Measurements from ENCODE around the gene SPDYC. TPM values are rescaled to one million over a fixed set of nuclear protein-coding genes. Genes with fewer than 3 reads are reported as not detected.
A peak's percentile ranks its signal among the peaks of the same experiment; 100 is the strongest.

Gene SPDYC
- total and polyA plus RNA-seq, 9 of the 15 experiments (the other 6 are each of a cell fraction or from before 2014, with no cell fraction given), result 4.4 to 18.8 (median 9.2) TPM

DNA sequence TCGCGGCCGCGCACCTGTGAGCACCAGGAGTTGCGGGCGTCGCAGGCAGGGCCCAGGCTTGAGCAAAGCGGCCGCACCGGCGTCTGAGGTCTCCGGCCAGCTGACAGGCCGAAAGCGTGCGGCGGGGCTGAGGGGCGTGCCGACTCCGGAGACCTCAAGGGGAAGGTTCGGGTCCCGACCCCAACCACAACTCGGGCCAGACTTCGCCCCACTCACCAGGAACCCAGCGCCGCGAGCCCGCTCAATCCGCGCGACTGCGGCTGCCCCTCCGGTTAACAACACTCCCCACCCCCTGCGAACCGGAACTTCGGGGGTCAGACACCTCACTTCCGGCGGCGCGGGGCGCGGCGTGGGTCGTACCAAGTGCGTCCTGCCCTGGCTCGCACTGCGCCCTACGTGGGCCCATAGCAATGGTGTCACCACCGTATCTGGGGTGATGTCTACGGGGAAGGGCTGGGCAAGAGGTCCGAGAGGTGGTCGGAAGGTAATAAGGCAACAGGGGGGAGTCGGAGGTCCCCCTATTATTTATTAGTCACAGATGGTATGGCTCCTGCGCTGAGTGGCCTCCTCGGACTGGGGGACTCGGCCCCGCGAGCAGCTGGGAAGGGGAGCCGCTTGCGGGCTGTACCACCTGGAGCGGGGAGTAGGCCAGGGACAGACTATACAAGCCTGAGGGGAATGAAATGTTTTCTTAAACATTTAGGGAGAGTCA lies 35.6 kb upstream of the SPDYC start, which contains the start of gene SYVN1 (continued):
- TF ChIP-seq, protein P1, sequence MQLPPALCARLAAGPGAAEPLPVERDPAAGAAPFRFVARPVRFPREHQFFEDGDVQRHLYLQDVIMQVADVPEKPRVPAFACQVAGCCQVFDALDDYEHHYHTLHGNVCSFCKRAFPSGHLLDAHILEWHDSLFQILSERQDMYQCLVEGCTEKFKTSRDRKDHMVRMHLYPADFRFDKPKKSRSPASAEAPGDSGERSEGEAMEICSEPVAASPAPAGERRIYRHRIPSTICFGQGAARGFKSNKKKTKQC (CRISPR knock-in tag; IDR thresholded peaks at IDR 0.05), result peak; percentile 47; the same call in 1 of the 2 replicates
- TF ChIP-seq, protein P2, sequence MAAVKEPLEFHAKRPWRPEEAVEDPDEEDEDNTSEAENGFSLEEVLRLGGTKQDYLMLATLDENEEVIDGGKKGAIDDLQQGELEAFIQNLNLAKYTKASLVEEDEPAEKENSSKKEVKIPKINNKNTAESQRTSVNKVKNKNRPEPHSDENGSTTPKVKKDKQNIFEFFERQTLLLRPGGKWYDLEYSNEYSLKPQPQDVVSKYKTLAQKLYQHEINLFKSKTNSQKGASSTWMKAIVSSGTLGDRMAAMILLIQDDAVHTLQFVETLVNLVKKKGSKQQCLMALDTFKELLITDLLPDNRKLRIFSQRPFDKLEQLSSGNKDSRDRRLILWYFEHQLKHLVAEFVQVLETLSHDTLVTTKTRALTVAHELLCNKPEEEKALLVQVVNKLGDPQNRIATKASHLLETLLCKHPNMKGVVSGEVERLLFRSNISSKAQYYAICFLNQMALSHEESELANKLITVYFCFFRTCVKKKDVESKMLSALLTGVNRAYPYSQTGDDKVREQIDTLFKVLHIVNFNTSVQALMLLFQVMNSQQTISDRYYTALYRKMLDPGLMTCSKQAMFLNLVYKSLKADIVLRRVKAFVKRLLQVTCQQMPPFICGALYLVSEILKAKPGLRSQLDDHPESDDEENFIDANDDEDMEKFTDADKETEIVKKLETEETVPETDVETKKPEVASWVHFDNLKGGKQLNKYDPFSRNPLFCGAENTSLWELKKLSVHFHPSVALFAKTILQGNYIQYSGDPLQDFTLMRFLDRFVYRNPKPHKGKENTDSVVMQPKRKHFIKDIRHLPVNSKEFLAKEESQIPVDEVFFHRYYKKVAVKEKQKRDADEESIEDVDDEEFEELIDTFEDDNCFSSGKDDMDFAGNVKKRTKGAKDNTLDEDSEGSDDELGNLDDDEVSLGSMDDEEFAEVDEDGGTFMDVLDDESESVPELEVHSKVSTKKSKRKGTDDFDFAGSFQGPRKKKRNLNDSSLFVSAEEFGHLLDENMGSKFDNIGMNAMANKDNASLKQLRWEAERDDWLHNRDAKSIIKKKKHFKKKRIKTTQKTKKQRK (IDR thresholded peaks at IDR 0.05; ENCODE audit: borderline replicate concordance, low read depth, low read length), result no peak
- TF ChIP-seq, protein P3, sequence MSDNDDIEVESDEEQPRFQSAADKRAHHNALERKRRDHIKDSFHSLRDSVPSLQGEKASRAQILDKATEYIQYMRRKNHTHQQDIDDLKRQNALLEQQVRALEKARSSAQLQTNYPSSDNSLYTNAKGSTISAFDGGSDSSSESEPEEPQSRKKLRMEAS (CRISPR knock-in tag; IDR thresholded peaks at IDR 0.05), result peak; percentile 55; the same call in 1 of the 2 replicates
- peak; percentile 96 for TF ChIP-seq GABPB1 (CRISPR knock-in tag; IDR thresholded peaks at IDR 0.05)
- no peak for TF ChIP-seq SMARCB1 (IDR thresholded peaks at IDR 0.05; ENCODE audit: insufficient read length, low read depth)
- TF ChIP-seq MTA1 (IDR thresholded peaks at IDR 0.05; ENCODE audit: borderline replicate concordance), result peak; percentile 61; the same call in 1 of the 2 replicates
- no peak for TF ChIP-seq RFX7 (CRISPR knock-in tag; IDR thresholded peaks at IDR 0.05)
- no peak for TF ChIP-seq SETDB1 (IDR thresholded peaks at IDR 0.05; ENCODE audit: low read length)
- peak; percentile 94 for TF ChIP-seq PCBP1 (IDR thresholded peaks at IDR 0.05; ENCODE audit: low read depth, low read length, poor library complexity, severe bottlenecking)
- TF ChIP-seq, protein P4, sequence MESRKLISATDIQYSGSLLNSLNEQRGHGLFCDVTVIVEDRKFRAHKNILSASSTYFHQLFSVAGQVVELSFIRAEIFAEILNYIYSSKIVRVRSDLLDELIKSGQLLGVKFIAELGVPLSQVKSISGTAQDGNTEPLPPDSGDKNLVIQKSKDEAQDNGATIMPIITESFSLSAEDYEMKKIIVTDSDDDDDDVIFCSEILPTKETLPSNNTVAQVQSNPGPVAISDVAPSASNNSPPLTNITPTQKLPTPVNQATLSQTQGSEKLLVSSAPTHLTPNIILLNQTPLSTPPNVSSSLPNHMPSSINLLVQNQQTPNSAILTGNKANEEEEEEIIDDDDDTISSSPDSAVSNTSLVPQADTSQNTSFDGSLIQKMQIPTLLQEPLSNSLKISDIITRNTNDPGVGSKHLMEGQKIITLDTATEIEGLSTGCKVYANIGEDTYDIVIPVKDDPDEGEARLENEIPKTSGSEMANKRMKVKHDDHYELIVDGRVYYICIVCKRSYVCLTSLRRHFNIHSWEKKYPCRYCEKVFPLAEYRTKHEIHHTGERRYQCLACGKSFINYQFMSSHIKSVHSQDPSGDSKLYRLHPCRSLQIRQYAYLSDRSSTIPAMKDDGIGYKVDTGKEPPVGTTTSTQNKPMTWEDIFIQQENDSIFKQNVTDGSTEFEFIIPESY (CRISPR knock-in tag; IDR thresholded peaks at IDR 0.05), result peak; percentile 11; the same call in 1 of the 2 replicates
- TF ChIP-seq ZNF445 (CRISPR knock-in tag; IDR thresholded peaks at IDR 0.05; ENCODE audit: low read depth), result peak; percentile 34; the same call in 1 of the 2 replicates
- no peak for TF ChIP-seq EZH2 (IDR thresholded peaks at IDR 0.05; ENCODE audit: borderline replicate concordance, low read depth, low read length)
- TF ChIP-seq GABPA (tag; conservative IDR thresholded peaks at IDR 0.05; ENCODE audit: low read depth), result peak; percentile 99
- TF ChIP-seq CEBPB (tag; IDR thresholded peaks at IDR 0.05), result no peak
- TF ChIP-seq SMC3 (conservative IDR thresholded peaks at IDR 0.05; ENCODE audit: insufficient read depth, low read depth, low read length), result 0 out of 2 replicates have a peak, but pooled peaks have one; percentile 7
- TF ChIP-seq, protein P5, sequence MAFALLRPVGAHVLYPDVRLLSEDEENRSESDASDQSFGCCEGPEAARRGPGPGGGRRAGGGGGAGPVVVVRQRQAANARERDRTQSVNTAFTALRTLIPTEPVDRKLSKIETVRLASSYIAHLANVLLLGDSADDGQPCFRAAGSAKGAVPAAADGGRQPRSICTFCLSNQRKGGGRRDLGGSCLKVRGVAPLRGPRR (CRISPR knock-in tag; IDR thresholded peaks at IDR 0.05), result no peak
- TF ChIP-seq, protein P6, sequence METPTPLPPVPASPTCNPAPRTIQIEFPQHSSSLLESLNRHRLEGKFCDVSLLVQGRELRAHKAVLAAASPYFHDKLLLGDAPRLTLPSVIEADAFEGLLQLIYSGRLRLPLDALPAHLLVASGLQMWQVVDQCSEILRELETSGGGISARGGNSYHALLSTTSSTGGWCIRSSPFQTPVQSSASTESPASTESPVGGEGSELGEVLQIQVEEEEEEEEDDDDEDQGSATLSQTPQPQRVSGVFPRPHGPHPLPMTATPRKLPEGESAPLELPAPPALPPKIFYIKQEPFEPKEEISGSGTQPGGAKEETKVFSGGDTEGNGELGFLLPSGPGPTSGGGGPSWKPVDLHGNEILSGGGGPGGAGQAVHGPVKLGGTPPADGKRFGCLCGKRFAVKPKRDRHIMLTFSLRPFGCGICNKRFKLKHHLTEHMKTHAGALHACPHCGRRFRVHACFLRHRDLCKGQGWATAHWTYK (CRISPR knock-in tag; IDR thresholded peaks at IDR 0.05), result peak; percentile 48
- TF ChIP-seq GATAD2B (IDR thresholded peaks at IDR 0.05; ENCODE audit: borderline replicate concordance), result 0 out of 2 replicates have a peak, but pooled peaks have one; percentile 39
